ENCODE results near the gene BCL11B.

The BCL11B gene

DNA sequence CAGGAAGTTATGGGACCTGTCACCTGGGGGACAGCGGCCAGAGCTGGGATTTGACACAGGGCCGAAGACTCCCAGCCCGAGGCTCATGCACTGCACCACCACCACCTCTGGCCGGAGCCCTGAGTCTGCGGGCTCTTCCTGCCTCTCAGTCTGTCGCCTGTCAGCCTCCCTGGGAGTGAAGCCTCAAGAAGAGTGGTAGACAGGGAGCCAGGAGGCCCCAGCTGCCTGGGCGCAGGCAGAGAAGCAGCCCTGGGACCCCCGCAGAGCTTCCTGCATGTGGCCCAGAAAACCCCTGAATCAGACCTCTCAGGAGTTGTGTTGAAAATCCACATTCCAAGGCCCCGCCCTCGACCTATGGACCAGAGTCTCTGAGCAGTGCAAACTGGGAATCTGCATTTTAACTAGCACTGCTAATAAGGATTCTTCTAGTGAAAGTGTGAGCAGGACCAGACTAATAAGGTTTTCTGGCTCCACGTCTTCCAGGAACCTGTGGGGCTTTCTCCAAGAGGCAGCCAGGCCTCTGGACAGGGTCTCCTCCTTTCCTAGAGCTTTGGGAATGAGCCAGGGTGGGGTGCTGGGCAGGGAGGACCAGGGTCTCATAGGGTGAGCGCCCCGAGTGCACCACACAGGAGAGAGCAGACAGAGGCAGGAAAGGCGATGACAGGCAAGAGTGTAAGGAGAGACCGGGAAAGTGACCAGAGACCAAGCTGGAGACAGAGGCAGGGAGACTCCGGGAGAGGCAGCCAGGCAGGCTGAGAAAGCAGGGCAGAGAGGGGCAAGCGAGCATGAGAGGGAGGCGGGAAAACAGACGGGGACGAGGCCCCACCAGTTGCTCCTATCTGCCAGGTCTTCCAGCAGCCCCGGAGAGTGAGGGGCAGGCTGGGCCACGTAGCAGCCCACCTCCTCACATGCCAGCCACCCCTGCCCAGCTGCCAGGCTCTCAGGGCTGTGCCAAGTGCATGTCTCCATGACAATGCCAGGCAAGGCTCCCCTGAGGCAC is 112.4 kb downstream of the BCL11B start:
- TF ChIP-seq, protein P1, sequence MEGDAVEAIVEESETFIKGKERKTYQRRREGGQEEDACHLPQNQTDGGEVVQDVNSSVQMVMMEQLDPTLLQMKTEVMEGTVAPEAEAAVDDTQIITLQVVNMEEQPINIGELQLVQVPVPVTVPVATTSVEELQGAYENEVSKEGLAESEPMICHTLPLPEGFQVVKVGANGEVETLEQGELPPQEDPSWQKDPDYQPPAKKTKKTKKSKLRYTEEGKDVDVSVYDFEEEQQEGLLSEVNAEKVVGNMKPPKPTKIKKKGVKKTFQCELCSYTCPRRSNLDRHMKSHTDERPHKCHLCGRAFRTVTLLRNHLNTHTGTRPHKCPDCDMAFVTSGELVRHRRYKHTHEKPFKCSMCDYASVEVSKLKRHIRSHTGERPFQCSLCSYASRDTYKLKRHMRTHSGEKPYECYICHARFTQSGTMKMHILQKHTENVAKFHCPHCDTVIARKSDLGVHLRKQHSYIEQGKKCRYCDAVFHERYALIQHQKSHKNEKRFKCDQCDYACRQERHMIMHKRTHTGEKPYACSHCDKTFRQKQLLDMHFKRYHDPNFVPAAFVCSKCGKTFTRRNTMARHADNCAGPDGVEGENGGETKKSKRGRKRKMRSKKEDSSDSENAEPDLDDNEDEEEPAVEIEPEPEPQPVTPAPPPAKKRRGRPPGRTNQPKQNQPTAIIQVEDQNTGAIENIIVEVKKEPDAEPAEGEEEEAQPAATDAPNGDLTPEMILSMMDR (IDR thresholded peaks at IDR 0.05; ENCODE audit: control insufficient read depth, insufficient read depth, low read depth, low read length, missing control alignments): no peak
- H3K4me3 ChIP-seq (ENCODE audit: control insufficient read depth, low read depth, low read length): no peak overlapping the region
- DNase-seq (ENCODE audit: low read depth): no peak

DNA sequence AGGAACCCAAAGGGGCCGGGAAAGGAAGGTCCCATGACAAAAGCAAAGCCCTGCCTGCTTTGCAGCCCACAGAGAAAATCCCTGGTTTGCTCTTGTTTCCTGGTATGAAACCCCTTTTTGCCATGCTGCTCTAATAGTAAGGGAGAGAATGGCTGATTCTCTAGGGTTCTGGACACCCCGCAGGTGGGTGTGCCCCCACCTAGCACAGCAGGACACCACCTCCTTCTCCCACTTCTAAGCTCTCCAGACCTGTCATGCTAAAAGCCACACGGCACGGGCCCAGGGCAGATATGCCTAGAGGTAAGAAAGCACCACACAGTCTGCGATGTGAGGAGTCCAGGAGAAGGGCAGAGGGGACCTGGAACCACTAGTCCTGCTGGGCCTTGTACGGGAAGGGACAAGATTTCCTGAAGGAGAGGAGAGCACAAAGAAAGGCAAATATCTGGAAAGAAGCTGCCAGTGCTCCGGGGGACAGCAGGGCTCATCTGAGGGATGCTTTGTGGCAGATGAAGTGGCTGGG is 113.3 kb downstream of the BCL11B start:
- H3K4me3 ChIP-seq (ENCODE audit: control insufficient read depth, low read depth, low read length): no peak overlapping the region
- DNase-seq (ENCODE audit: low read depth): no peak
- TF ChIP-seq, protein P1 (IDR thresholded peaks at IDR 0.05; ENCODE audit: control insufficient read depth, insufficient read depth, low read depth, low read length, missing control alignments): no peak

DNA sequence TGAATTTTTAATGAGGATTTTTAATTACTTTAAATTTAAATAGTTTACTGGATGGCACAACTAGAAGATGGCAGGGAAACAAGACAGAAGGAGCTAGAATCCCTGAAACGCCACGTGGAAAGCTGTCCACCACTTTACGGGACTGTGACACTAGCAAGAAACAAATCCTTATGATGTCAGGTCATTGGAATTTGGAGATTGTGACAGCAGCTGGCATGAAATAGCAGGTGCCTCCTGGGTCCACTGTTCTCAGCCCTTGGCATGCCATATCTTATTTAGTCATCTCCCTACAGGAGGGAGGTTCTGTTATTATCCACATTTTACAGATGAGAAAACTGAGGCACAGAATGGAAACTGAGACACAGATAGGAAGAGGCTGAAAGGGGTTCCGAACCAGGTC is 113.8 kb downstream of the BCL11B start:
- TF ChIP-seq, protein P1 (IDR thresholded peaks at IDR 0.05; ENCODE audit: control insufficient read depth, insufficient read depth, low read depth, low read length, missing control alignments): no peak
- no peak overlapping the region for H3K4me3 ChIP-seq (ENCODE audit: control insufficient read depth, low read depth, low read length)
- no peak for DNase-seq (ENCODE audit: low read depth)

DNA sequence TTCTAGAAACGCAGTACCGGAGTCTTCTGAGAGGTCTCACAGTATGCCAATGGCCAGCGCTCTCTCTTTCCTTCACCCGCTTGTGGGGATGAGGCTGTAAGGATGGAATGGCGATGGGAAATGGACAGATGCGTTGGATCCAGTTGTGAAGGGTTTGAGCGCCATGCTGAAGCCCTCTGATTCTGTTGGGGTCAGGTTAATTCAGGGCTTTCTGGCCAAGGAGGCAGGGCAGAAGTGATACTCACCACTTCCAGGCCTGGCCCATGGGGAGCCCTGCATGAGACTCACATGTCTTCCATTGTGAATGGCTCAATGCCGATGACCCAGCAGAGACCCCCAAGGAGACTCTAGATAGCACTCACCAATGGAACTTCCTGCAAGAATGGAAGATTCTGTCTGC is 114.3 kb downstream of the BCL11B start:
- no peak for DNase-seq (ENCODE audit: low read depth)
- no peak overlapping the region for H3K4me3 ChIP-seq (ENCODE audit: control insufficient read depth, low read depth, low read length)
- TF ChIP-seq, protein P1 (IDR thresholded peaks at IDR 0.05; ENCODE audit: control insufficient read depth, insufficient read depth, low read depth, low read length, missing control alignments): no peak

DNA sequence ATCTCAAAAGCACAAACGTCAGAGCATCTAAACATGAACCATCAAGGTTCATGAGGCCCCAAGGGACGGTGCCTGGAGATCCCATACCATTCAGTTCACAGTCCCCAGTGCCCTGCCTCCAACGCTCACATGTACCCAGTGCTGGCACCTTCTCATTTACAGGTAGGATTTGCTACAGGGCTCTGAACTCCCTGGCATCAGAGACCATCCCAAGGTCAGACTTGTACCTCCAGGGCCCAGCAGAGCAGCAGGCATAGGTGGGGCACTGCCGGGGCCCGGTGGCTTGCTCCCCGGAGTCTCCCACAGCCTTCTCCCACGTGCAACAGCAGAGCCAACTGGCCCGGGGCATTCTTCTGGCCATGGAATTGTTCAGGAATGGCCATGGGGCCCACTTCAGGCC is 114.8 kb downstream of the BCL11B start:
- H3K4me3 ChIP-seq (ENCODE audit: control insufficient read depth, low read depth, low read length): no peak overlapping the region
- no peak for DNase-seq (ENCODE audit: low read depth)
- TF ChIP-seq, protein P1 (IDR thresholded peaks at IDR 0.05; ENCODE audit: control insufficient read depth, insufficient read depth, low read depth, low read length, missing control alignments): no peak

DNA sequence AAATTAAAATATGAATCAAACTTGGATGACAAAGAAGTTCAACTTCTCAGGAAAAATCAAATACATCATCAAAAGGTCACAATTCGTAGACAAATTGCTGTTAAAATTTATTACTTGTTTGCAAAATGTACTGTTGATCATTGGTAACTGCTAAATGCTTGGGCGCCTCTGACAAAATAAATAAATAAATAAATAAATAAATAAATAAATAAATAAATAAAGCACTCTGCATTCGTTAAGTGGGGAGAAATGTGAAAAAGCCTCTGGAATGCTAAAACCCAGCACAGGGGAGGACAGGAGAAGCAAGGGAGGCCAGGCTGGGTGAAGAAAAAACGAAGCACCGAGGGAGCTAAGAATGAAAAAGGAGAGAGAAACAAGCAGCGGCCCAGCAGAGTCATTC is 115.2 kb downstream of the BCL11B start:
- DNase-seq (ENCODE audit: low read depth): no peak
- no peak overlapping the region for H3K4me3 ChIP-seq (ENCODE audit: control insufficient read depth, low read depth, low read length)
- TF ChIP-seq, protein P1 (IDR thresholded peaks at IDR 0.05; ENCODE audit: control insufficient read depth, insufficient read depth, low read depth, low read length, missing control alignments): no peak
